Measurements from ENCODE around the gene FMN2.
A peak's percentile ranks its signal among the peaks of the same experiment; 100 is the strongest.

The FMN2 gene

DNA sequence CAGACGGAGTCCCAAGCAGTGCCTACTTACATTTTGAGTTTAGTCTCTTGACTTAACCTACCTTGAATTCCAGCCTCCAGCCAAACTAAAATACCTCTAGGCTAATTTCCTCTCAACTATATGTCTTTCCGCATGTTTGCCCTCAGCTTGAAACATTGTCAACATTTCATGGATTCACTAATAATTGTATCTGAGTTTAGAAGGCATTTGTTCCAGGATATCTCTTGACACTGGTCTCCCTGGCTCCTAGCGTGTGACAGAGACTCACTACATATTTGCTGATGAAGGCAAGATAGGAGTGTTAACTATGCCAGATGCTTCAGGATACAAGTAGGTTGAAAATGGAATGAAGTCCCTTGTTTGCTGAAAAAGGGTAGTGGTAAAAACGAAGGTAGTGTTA is 384.1 kb downstream of the FMN2 start:
- no peak for DNase-seq
- Histone ChIP-seq H3K27ac (ENCODE audit: insufficient read depth, low read length, poor library complexity, severe bottlenecking) (no peak overlapping the region), H3K4me1 (ENCODE audit: control insufficient read depth, insufficient read depth, low read length, poor library complexity, severe bottlenecking) (no peaks in the 10 kb centered on the region), H3K9me3 (ENCODE audit: control insufficient read depth, low read length) (no peaks in the 10 kb centered on the region), H3K4me3 (ENCODE audit: insufficient read depth, low read depth, low read length, poor library complexity, severe bottlenecking) (no peak overlapping the region), H3K27me3 (replicated peaks; ENCODE audit: control insufficient read depth, insufficient read depth, low read length, poor library complexity, severe bottlenecking) (no peaks in the 10 kb centered on the region), H3K36me3 (ENCODE audit: control insufficient read depth, insufficient read depth, low read length) (no peaks in the 10 kb centered on the region)

- no peaks in the 10 kb centered on the region for H3K27me3 ChIP-seq (replicated peaks; ENCODE audit: control insufficient read depth, insufficient read depth, low read length, poor library complexity, severe bottlenecking)
- DNase-seq, result no peak
- H3K4me1 ChIP-seq (ENCODE audit: control insufficient read depth, insufficient read depth, low read length, poor library complexity, severe bottlenecking), result no peaks in the 10 kb centered on the region
- no peak overlapping the region for H3K27ac ChIP-seq (ENCODE audit: insufficient read depth, low read length, poor library complexity, severe bottlenecking)
- no peak overlapping the region for H3K4me3 ChIP-seq (ENCODE audit: insufficient read depth, low read depth, low read length, poor library complexity, severe bottlenecking)
- no peaks in the 10 kb centered on the region for H3K9me3 ChIP-seq (ENCODE audit: control insufficient read depth, low read length)
- no peaks in the 10 kb centered on the region for H3K36me3 ChIP-seq (ENCODE audit: control insufficient read depth, insufficient read depth, low read length)
Observed at GRCh38 chr1:240478536-240478935, 386.9 kb downstream of the FMN2 start.

DNA sequence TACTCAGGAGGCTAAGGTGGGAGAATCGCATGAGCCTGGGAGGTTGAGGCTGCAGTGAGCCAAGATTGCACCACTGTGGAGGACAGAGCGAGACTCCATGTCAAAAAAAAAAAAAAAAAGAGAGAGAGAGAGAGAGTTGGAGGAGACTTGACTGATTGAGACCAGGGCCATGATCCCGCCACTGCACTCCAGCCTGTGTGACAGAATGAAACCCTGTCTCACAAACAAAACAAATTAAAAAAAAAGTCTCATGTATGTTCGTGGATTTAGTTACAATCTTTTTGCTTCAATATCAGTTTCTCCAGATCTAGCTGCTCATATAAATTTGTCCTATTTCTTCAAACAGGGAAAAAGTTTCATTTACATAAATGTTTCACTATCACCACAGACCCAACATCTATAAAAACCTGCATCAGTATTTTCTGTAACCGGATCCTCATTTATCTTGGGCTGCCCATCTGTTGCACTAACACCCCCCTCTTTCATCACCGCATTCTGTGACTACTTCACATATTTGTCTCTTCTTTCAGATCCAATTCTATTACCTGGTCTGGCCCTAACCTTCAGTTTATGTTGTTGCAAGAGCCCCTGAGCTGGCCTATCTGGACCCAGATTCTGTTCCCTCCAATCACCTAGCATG is 393.2 kb downstream of the FMN2 start:
- Histone ChIP-seq H3K27ac (ENCODE audit: insufficient read depth, low read length, poor library complexity, severe bottlenecking) (no peak overlapping the region), H3K36me3 (ENCODE audit: control insufficient read depth, insufficient read depth, low read length) (no peaks in the 10 kb centered on the region), H3K9me3 (ENCODE audit: control insufficient read depth, low read length) (no peaks in the 10 kb centered on the region), H3K4me3 (ENCODE audit: insufficient read depth, low read depth, low read length, poor library complexity, severe bottlenecking) (no peak overlapping the region), H3K4me1 (ENCODE audit: control insufficient read depth, insufficient read depth, low read length, poor library complexity, severe bottlenecking) (no peaks in the 10 kb centered on the region), H3K27me3 (replicated peaks; ENCODE audit: control insufficient read depth, insufficient read depth, low read length, poor library complexity, severe bottlenecking) (no peaks in the 10 kb centered on the region)
- no peak for DNase-seq

- Histone ChIP-seq H3K27me3 (replicated peaks; ENCODE audit: control insufficient read depth, insufficient read depth, low read length, poor library complexity, severe bottlenecking) (no peaks in the 10 kb centered on the region), H3K4me3 (ENCODE audit: insufficient read depth, low read depth, low read length, poor library complexity, severe bottlenecking) (no peak overlapping the region), H3K27ac (ENCODE audit: insufficient read depth, low read length, poor library complexity, severe bottlenecking) (no peak overlapping the region), H3K4me1 (ENCODE audit: control insufficient read depth, insufficient read depth, low read length, poor library complexity, severe bottlenecking) (no peaks in the 10 kb centered on the region), H3K36me3 (ENCODE audit: control insufficient read depth, insufficient read depth, low read length) (no peaks in the 10 kb centered on the region), H3K9me3 (ENCODE audit: control insufficient read depth, low read length) (no peaks in the 10 kb centered on the region)
- no peak for DNase-seq
Observed at GRCh38 chr1:240486611-240487010, 394.9 kb downstream of the FMN2 start.

- H3K36me3 ChIP-seq (ENCODE audit: control insufficient read depth, insufficient read depth, low read length), result no peaks in the 10 kb centered on the region
- no peaks in the 10 kb centered on the region for H3K27me3 ChIP-seq (replicated peaks; ENCODE audit: control insufficient read depth, insufficient read depth, low read length, poor library complexity, severe bottlenecking)
- no peak overlapping the region for H3K27ac ChIP-seq (ENCODE audit: insufficient read depth, low read length, poor library complexity, severe bottlenecking)
- no peak overlapping the region for H3K4me3 ChIP-seq (ENCODE audit: insufficient read depth, low read depth, low read length, poor library complexity, severe bottlenecking)
- H3K4me1 ChIP-seq (ENCODE audit: control insufficient read depth, insufficient read depth, low read length, poor library complexity, severe bottlenecking), result no peaks in the 10 kb centered on the region
- DNase-seq, result no peak
- H3K9me3 ChIP-seq (ENCODE audit: control insufficient read depth, low read length), result no peaks in the 10 kb centered on the region
Observed at GRCh38 chr1:240487493-240487892, 395.8 kb downstream of the FMN2 start.

- Histone ChIP-seq H3K4me3 (ENCODE audit: insufficient read depth, low read depth, low read length, poor library complexity, severe bottlenecking) (no peak overlapping the region), H3K27ac (ENCODE audit: insufficient read depth, low read length, poor library complexity, severe bottlenecking) (no peak overlapping the region), H3K4me1 (ENCODE audit: control insufficient read depth, insufficient read depth, low read length, poor library complexity, severe bottlenecking) (no peaks in the 10 kb centered on the region), H3K9me3 (ENCODE audit: control insufficient read depth, low read length) (no peaks in the 10 kb centered on the region), H3K27me3 (replicated peaks; ENCODE audit: control insufficient read depth, insufficient read depth, low read length, poor library complexity, severe bottlenecking) (no peaks in the 10 kb centered on the region), H3K36me3 (ENCODE audit: control insufficient read depth, insufficient read depth, low read length) (no peaks in the 10 kb centered on the region)
- no peak for DNase-seq
Observed at GRCh38 chr1:240491156-240491555, 399.5 kb downstream of the FMN2 start.

GRCh38 chr1:240491796-240492195 is 400.1 kb downstream of the FMN2 start:
- no peak overlapping the region for H3K4me3 ChIP-seq (ENCODE audit: insufficient read depth, low read depth, low read length, poor library complexity, severe bottlenecking)
- H3K36me3 ChIP-seq (ENCODE audit: control insufficient read depth, insufficient read depth, low read length), result no peaks in the 10 kb centered on the region
- no peaks in the 10 kb centered on the region for H3K4me1 ChIP-seq (ENCODE audit: control insufficient read depth, insufficient read depth, low read length, poor library complexity, severe bottlenecking)
- no peak overlapping the region for H3K27ac ChIP-seq (ENCODE audit: insufficient read depth, low read length, poor library complexity, severe bottlenecking)
- DNase-seq, result no peak
- H3K27me3 ChIP-seq (replicated peaks; ENCODE audit: control insufficient read depth, insufficient read depth, low read length, poor library complexity, severe bottlenecking), result no peaks in the 10 kb centered on the region
- H3K9me3 ChIP-seq (ENCODE audit: control insufficient read depth, low read length), result no peaks in the 10 kb centered on the region

- Histone ChIP-seq H3K27ac (ENCODE audit: insufficient read depth, low read length, poor library complexity, severe bottlenecking) (no peak overlapping the region), H3K4me1 (ENCODE audit: control insufficient read depth, insufficient read depth, low read length, poor library complexity, severe bottlenecking) (no peaks in the 10 kb centered on the region), H3K4me3 (ENCODE audit: insufficient read depth, low read depth, low read length, poor library complexity, severe bottlenecking) (peak overlapping the region; percentile 12), H3K27me3 (replicated peaks; ENCODE audit: control insufficient read depth, insufficient read depth, low read length, poor library complexity, severe bottlenecking) (no peaks in the 10 kb centered on the region), H3K36me3 (ENCODE audit: control insufficient read depth, insufficient read depth, low read length) (no peaks in the 10 kb centered on the region), H3K9me3 (ENCODE audit: control insufficient read depth, low read length) (no peaks in the 10 kb centered on the region)
- peak in 1 of 3 donors; percentile 2 for DNase-seq
Observed at GRCh38 chr1:240492832-240493440, 401.3 kb downstream of the FMN2 start.

DNA sequence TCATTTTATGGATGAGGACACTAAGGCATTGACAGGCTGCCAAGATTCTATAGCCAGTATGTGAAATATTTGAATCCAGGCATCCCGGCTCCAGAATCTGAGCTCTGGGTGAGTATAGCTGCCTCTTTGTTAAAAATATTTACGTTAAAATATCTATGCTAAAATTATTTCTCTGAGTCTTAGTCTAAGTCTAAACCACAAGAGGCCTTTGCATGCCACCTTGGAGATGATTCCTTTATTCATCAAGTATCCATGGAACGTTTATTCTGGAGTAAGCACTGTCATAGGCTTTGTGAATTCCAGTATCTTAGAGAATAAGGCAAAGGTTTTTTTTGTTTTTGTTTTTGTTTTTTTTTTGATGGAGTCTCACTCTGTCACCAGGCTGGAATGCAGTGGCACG is 403.9 kb downstream of the FMN2 start:
- H3K27ac ChIP-seq (ENCODE audit: insufficient read depth, low read length, poor library complexity, severe bottlenecking), result no peak overlapping the region
- no peaks in the 10 kb centered on the region for H3K27me3 ChIP-seq (replicated peaks; ENCODE audit: control insufficient read depth, insufficient read depth, low read length, poor library complexity, severe bottlenecking)
- no peaks in the 10 kb centered on the region for H3K9me3 ChIP-seq (ENCODE audit: control insufficient read depth, low read length)
- H3K36me3 ChIP-seq (ENCODE audit: control insufficient read depth, insufficient read depth, low read length), result no peaks in the 10 kb centered on the region
- no peak for DNase-seq
- no peak overlapping the region for H3K4me3 ChIP-seq (ENCODE audit: insufficient read depth, low read depth, low read length, poor library complexity, severe bottlenecking)
- H3K4me1 ChIP-seq (ENCODE audit: control insufficient read depth, insufficient read depth, low read length, poor library complexity, severe bottlenecking), result no peaks in the 10 kb centered on the region

GRCh38 chr1:240496356-240496755 is 404.7 kb downstream of the FMN2 start:
- DNase-seq, result no peak

More at GRCh38 chr1:240496356-240496755, 404.7 kb downstream of the FMN2 start:
- Histone ChIP-seq H3K36me3 (ENCODE audit: control insufficient read depth, insufficient read depth, low read length) (no peaks in the 10 kb centered on the region), H3K4me3 (ENCODE audit: insufficient read depth, low read depth, low read length, poor library complexity, severe bottlenecking) (no peak overlapping the region), H3K4me1 (ENCODE audit: control insufficient read depth, insufficient read depth, low read length, poor library complexity, severe bottlenecking) (no peaks in the 10 kb centered on the region), H3K9me3 (ENCODE audit: control insufficient read depth, low read length) (no peaks in the 10 kb centered on the region), H3K27me3 (replicated peaks; ENCODE audit: control insufficient read depth, insufficient read depth, low read length, poor library complexity, severe bottlenecking) (no peaks in the 10 kb centered on the region), H3K27ac (ENCODE audit: insufficient read depth, low read length, poor library complexity, severe bottlenecking) (no peak overlapping the region)
